NCI-H187 (cell line): ENCODE results near the gene LCTL.

Experiments used
- DNase-seq, 2 experiments: peaks; one replicate each; lab custom pipeline; 2025; lab: John Stamatoyannopoulos, UW

The LCTL gene, protein sequence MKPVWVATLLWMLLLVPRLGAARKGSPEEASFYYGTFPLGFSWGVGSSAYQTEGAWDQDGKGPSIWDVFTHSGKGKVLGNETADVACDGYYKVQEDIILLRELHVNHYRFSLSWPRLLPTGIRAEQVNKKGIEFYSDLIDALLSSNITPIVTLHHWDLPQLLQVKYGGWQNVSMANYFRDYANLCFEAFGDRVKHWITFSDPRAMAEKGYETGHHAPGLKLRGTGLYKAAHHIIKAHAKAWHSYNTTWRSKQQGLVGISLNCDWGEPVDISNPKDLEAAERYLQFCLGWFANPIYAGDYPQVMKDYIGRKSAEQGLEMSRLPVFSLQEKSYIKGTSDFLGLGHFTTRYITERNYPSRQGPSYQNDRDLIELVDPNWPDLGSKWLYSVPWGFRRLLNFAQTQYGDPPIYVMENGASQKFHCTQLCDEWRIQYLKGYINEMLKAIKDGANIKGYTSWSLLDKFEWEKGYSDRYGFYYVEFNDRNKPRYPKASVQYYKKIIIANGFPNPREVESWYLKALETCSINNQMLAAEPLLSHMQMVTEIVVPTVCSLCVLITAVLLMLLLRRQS

DNA sequence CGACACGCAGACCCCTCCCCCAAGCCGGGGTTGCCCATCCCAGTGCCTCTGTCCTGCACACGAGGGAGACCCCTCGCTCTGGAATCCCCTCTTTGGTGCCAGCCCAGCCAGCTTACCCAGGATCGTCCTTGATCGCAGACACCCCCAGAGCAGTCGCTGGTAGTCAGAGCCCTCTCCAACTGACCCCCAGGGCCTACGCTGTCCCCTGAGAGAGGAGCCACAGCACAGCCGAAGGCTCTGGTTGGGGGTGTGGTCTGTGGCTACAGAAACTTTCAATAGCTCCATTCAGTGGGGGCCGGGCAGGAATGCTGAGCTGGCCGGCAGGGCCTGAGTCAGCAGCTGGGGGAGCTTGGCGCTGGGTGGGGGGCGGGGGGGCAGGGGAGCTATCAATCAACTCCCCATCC lies at the start of gene LCTL:
TSS of gene LCTL (minus strand) at position 258 of the 404 bp plus-strand sequence. CDS start 633 bp downstream, outside the sequence.
- DNase-seq: no peak

DNA sequence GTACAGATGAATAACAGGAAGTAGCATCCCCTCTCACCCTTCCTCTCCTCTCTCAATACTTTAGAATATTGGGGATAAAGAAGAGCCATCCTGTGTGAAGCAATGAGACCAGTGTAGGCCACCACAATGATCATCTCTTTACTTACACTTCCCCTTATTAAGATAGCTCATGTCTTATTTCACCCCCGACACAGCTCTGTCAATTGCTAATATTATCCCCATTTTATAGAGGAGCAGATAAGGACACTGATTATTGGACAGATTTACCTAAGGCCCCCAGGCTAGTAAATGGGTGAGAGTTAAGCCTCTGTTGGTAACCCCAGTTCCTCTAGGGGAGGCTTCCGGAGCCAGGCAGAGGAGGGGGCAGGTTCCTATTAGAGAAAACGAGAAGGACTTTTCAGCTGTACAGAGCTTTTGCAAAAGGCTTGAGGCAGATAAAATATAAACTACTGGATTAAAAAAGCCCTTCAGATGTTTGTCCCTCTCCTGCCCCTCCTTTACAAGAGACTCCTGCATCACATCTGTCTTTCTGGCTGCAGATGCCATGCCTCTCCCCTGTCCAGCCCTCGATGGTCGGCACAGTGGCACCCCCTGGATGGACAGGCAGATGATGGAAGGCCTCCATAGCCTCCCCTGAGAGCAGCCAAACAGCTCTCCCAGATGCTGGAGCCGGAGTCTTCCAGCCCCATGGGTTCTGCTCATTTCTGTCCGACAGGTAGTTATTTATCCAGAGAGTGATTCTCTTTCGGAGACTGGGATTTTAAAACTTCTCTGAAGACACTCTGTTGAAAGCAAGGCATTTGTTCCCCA lies 49.4 kb upstream of the LCTL start:
- no peak for DNase-seq

DNA sequence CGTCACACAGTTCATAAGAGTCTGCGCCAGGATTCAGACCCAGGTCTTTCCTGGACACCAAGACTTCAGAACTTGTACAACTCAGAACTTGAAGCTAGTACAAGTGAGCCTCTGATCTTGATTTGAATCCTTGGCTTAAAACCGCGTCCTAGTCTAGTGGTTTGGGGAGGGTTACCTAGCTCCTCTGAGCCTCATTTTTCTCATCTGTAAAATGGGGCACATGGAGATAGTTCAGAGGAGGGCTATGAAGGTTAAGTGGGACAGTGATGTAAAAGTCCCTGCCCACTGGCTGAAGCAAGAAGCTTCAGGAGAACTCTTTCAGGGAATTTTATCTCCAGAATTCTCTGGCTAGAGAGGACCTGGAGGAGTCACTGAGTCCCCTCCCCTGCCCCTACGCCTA lies 48.7 kb upstream of the LCTL start:
- no peak for DNase-seq

DNA sequence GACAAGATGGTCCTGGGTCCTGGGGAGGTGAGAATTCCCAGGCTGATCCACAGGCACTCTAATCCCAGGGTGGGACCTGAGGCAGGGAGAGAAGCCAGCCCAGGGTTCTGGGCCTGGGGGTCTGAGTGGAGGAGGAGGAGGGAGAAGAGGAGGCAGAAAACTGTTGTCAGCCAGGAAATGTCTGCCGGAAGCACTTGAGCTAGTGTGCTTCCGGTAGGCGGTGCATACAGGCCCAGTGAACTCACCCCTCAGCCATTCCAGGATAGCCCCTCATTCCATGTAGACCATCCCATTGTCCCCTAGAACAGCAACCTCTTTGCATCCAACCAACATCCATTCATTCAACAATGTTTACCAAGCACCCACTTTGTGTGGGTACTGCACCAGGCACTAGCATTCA lies 47.9 kb upstream of the LCTL start:
- DNase-seq: no peak

DNA sequence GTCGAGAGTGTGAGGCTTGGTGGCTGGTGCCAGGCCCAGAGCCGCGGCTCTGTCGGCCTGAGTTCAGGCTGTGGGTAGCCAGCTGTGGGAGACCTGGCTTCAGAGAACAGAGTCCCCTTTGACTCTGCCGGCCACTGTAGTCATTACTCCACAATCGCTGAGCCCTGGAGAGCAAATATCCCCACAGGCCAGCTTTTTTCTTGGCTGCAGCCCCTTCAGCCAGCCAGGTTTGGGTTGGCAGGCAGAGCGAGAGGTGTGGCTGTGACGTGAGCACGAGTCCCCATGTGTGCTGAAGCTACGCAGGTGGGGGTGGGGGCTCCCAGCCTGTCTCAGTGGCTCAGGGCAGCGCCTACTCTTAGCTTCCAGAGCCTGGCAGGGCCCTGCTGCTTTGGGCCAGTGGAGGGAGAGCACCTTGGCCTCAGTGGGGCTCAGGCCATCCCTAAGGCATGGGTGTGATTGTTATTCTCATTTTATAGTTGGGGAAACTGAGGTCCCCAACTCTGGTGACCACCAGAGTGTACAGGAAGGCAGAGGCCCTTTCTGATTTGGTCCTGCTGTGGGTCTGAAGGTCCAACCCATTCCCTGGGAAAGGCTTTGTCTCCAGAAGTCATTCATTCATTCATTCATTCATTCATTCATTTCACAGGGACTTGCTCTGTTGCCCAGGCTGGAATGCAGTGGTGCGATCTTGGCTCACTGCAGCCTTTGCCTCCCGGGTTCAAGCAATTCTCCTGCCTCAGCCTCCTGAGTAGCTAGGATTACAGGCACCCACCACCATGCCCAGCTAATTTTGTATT lies 45.7 kb upstream of the LCTL start:
- DNase-seq: no peak

DNA sequence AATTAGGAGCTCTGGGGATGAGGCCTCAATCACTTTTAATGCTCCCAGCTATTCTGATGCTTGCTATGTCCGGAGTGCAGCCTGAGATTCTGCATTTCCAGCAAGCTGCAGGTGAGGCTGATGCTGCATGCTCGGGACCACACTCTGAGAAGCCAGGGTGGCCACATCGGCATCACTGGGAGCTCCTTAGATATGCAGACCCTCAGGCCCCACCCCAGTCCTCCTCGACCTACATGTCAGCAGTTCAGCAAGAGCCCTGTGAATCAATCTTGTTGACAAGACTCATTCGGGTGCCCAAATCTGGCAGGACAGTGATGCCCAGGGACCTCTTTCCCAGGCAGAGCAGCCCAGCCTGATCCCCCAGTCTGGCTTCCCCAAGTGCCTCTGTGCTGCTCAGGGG lies 44.1 kb upstream of the LCTL start:
- no peak for DNase-seq

DNA sequence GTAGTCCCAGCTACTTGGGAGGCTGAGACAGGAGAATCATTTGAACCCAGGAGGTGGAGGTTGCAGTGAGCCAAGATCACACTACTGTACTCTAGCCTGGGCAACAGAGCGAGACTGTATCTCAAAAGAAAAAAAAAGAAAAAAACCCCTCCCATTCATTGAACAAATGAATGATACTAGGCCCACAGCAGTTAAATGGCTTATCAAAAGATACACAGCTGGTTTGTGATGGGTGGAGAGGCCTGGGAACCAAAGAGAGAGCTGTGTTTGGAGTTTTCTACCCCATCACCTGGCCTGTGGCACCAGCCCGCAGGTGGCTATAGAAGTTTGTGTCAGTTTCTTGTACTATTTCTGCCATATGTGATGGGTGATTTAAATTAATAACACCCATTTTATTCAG lies 43.1 kb upstream of the LCTL start:
- no peak for DNase-seq

DNA sequence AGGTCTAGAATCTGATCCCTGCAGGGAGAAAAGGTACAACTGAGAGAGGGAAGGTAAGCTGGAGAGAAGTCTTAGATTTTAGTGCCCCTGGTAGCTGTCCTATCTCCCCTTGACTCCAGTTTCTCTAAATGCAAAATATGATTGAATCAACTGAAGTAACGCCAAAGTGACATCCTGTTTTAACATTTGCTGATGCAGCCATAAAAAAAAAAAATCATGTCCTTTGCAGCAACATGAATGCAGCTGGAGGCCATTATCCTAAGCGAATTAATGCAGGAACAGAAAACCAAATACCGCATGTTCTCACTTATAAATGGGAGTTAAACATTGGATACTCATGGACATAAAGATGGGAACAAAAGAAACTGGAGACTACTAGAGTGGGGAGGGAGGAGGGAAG lies 42.4 kb upstream of the LCTL start:
- DNase-seq: no peak

DNA sequence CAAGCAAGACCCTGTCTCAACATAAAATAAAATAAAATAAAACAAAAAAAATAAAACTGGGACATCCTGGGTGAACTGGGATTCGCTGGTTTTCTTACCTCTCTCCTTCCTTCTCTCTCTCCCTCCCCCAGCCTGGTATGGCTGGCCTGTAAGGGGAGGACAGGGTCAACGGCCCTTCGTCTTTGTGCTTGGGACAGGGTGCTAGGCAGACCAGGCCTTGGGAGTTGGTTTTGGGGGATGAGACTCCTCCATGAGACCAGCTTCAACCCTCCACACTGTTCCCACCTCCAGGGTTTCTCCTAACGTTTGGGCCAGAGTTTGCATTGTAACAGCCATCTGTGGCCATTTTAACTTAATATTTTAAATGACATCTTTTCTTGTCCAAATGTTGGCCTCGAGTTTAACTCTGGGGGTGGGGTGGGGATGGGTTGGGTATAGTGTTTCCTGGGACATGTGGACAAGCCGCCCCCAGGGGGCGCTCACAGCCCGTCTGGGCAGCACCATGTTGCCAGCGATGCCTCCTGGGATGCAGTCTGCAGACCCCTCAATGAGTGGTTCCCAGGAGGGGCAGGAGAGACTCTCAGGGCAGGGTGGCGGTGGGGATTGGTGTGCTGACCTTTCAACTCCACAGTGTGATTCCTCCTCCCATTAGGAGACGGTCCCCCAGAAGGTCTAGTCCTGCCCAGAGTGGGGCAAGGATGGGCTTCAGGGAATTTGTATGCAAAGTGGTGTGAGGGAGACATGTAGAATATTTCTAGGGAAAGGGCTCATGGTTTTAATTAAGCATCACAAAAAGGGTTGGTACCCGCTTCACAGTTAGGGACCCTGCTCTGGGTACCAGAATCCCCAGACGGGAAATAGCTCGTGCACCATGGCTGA lies 37.7 kb upstream of the LCTL start:
- DNase-seq: peak; percentile 8 to 13

DNA sequence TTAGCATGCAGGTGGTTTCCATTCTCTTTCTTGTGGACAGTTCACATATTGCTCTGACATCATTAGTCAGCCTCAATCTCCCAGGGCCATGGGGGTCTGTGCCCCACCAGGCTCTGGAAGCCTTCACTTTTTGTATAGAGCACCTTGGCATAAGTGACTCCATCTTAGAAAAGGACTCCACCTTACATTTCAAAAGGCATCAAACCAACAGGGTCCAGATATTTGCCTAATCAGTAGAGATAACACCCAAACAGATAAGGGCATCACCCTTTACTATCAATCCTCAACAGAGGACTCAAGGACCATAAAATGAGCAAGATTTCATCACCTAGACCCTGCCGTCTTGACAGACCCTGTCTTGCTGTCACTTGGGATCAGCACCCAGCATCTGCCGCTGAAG lies 35.7 kb upstream of the LCTL start:
- DNase-seq: no peak

DNA sequence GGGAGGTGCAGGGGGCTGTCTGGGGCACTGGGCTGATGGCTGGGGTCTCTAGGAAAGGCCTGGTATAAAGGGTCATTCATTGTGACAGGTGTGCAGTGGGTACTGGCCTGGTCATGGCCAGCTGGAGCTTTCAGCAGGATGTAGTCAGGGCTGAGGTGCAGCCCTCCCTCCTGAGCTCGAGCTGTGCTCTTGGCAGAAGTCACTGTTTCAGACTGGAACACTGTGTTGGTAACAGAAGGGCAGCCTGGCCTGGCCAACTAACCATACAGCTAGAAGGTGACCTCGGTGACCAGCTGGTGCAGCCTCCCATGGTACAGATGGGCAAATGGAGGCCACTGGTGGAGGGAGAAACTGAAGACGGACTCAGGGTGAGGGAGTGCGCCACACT lies 34.4 kb upstream of the LCTL start:
- no peak for DNase-seq

DNA sequence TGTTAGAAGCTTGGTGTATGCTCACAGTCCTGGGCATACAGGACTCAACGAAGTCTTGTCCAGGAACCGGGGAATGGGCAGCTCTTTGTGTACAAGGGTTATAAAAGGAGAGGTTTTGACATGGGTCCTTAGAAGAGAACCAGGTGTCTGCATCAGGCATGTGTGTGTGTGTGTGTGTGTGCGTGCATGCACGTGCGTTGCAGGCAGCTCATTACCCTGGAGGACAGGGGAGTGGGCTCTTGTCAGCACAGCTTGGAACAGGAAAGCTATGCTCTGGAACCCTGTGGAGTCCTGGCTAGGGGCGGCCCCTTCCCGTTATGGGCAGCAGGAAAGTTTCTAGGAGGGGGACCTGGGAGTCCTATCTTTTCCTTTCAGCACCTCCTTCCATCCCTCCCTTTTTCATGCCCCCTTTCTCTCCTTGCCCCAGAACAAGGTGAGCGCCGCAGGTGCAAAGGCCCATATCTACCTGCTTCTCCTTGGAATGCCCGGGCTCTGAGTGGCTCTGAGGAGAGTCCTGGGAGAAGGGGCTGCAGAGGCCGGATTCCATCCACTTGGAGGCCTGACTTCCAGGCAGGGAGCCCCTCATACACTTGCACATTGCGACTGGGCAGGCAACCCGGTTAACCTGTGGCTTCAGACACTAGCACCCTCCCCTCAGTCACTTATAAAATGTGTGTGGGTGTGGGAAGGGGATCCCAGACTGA lies 33.9 kb upstream of the LCTL start:
- DNase-seq: no peak

DNA sequence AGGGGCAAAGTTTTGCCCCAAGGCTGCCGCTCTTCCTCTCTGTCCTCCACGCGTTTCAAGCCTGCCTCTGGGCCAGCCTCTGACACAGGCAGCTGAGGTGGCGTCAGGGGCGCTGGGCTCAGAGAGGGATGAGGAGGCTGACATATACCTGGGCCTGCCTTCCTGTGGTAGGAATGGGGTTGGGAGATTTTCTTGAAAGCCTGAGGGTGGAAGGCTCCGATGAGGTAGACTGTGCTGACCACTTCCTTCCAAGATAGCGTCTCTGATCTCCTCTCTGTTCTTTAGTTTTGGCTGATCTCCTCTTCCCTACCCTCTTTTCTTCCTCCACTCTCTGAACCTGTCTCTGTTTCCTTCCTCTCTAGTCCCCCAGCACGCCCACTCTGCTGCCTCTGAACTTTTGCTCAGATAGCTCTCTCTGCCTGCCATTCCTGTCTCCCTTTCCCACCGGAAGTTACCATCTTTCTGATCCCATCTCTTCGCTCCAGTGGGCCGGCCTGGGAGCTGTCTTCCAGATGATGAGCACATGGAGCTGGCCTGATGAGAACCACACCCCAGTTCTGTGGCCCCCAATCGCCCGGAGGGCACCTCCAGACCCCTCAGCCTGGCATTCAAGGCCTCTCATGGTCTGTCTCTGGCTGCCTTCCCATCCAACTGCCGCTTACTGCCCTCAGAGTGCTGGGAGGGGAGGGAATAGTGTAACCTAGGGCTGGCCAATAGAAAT lies 32.5 kb upstream of the LCTL start:
- DNase-seq: no peak

DNA sequence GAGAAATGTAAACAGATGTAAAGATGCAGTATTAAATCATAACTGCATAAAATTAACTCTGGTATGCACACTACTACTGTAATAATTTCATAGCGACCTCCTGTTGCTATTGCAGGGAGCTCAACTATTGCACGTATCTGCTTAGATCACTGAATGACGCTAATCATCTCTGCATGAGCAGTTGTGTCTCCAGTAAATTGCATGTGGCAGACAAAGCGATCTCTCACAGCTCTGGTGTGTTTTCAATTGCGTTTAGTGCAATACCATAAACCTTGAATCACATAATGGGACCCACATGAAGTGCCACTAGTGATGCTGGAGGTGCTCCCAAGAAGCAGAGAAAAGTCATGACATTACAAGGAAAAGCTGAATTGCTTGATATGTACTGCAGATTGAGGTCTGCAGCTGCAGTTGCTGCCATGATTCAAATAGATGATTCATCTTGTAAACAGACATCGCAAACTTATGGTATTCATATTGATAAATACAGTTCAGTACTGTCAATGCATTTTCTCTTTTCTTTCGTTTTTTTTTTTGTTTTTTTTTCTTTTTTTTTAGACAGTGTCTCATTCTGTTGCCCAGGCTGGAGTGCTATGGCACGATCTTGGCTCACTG lies 30.2 kb upstream of the LCTL start:
- no peak for DNase-seq

DNA sequence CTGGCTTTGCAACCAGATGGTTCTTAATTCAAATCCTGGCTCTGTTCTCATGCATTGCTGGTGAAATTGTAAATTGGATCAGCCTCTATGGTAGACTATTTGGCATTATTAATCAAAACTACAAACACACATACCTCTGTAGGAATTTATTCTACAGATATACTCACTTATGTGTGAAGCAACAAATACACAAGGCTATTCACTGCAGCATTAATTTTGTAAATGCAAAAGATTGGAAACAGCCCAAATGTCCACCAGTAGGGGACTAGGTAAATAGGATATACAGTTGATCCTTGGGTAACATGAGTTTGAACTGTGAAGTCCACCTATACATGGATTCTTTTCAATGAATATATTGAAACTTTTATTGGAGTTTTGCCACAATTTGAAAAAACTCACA lies 29.5 kb upstream of the LCTL start:
- DNase-seq: no peak

DNA sequence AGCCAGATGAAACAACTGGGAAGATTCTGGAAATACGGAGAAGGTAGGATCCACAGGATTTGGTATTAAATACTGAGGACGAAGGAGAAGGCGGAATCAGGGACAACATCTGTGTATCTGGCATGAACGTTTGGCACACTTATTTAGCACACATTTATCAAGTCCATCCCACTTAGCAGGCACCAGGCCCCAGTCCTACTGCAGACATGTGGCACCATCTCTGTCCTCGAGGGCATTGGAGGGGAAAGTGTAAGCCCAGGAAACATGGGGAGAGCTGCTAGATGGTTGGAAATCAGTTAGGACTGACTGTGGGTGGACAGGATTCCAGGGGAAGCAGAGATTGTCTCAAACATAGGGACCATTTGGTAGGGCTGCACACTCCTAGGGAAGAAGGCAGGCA lies 29.0 kb upstream of the LCTL start:
- no peak for DNase-seq

DNA sequence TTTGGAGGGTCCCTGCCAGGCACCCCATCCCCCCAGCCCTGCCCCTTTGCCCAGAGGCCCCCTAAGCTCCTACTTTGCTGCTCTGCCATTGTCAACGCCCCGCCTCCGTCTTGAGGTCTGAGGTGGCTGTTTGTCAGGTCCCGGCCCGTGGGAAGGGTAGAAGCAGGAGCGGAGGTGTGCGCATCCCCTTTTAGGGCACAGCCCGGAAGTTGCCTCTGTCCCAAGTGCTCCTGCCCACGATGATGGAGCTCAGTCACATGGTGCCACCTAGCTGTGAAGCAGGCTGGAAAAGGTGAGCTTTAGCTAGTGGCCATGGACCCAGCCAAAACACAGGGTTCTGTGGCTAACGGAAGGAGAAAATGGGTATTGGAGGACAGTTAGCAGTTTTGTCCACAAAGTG lies 28.5 kb upstream of the LCTL start:
- no peak for DNase-seq

DNA sequence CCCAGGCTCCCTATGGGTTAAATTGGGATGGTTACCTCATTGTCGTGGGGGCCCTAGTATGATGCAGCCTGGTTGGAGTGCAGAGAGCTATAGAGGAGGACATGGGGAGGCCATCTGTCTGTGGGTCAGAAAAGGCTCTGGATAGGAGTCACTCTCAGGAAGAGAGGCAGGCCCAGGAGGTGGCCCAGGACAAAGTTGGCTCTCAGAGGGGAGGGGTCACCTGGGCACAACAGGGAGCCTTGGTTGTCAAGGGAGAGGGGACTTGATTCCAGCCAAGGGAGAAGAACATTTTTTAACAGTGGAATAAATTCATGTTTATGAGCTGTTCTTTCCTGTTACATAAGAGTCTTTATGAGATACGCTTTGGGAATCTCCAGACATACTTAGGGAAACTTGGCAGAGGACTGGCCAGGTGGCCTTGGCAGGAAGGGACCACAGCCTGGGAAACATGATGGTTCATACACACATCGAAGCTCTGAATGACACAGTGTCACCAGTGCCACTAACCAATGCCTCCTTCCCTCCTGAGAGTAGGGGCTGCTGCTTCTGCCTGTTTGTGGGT lies 27.5 kb upstream of the LCTL start:
- no peak for DNase-seq
